HG03060 (cell line): ENCODE results near the gene FBLN2.

ENCODE experiments used
- ATAC-seq: cut with Tn5 transposase; IDR thresholded peaks from one replicate; pipeline ENCODE4 v1.9.1; 2021; ENCODE audit warnings: low read depth, moderate number of reproducible peaks; ENCODE audit not compliant: unreplicated experiment

FBLN2 gene

DNA sequence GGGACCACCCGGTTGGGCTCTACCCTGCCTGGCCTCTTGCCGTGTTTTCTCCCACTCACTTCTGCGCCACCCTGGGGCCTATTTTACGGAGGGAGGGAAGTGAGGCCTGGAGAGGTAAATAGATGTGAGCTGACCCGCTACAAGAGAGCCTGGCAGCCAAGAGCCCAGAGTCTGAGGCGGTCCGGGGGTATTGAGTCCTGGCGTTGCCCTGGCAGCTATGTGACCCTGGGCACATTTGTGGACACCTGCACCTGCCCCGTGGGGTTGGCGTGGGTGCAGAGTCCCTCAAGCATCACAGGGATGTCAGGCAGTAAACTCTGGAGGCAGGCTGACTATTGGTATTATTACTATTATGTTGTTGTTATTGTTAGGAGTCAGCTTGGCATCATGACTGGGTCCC lies 85.7 kb downstream of the FBLN2 start:
- no peak for ATAC-seq

DNA sequence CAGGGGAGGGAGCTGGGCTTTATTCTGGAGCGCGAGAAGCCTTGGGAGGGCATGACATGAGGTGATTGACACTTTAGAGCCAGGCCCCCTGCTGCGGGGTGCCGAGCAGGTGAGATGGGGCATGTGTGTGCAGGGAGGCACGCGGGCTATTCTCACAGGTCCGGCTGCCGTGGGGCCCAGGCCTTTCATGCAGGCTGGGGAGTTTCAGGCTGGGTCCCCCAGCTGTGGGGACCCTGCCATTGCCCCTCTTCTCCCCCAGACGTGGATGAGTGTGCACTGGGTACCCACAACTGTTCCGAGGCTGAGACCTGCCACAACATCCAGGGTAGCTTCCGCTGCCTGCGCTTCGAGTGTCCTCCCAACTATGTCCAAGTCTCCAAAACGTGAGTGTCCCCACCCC lies 87.3 kb downstream of the FBLN2 start:
- ATAC-seq = no peak

DNA sequence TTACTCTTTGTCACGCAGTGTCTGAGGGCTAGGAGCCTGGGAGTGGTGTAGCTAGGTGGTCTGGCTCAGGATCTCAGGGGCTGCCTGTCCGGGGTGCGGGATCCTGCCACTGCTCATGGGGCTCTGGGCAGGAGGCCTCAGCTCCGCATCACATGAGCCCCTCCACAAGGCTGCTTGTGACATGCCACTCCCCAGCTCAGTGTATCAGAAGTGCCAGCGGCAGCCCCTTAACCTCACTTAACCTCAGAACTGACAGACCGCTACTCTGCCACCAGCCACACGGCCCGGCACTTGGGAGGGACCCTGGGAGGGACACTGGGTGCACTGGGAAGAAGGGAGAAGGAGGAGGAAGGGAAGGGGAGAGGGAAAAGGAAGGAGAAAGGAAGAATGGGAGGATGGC lies 87.9 kb downstream of the FBLN2 start:
- ATAC-seq = no peak

DNA sequence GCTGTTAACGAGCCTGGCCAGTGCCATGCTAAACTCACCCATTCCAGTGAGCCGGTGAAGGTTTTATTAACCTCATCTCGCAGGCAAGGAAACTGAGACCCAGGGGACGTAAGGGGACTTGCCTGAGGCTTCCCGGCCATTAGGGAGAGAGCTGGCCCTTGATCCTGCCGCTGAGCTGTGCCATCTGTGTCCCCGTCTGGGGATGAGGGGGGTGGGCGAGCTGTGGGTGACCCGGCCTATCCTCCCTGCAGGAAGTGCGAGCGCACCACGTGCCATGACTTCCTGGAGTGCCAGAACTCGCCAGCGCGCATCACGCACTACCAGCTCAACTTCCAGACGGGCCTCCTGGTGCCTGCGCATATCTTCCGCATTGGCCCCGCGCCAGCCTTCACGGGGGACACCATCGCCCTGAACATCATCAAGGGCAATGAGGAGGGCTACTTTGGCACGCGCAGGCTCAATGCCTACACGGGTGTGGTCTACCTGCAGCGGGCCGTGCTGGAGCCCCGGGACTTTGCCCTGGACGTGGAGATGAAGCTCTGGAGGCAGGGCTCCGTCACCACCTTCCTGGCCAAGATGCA lies 88.5 kb downstream of the FBLN2 start:
- ATAC-seq = no peak

DNA sequence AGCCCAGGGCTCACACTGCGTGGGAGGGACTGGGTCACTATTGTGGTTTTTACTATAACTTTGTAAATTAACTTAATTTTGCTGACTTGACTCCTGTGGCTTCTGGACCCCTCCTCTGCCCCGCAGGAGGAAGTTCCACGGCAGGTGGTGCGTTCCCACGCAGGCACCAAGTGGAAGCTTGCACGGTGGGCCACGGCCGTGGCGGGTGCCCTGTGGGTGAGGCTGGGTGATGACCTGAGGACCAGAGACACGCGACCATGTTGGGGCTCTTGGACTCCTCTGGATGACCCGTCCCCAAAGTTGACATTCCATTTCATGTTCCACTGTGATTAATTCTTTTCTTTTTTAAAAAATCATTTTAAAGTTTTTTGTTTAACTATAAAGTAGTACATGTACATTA lies 89.0 kb downstream of the FBLN2 start:
- no peak for ATAC-seq

DNA sequence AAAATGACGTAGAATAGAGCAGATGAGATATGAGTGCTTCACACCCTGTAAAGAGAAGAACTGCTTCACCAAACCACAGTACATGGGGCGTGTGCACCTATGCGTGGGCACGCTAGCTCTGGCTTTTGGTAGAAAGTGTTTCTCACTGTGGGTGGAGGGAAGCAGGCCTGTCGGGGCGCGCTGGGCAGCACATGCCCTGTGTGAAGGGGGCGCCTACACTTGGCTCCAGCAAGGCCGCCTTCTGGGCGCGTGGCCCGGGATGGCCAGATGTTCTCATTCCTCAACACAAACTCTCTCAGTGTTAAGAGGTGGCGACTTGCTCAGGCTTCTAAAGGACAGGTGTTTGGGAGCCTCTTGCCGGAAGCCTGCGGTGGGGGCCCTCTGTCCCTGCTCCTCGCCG lies 90.0 kb downstream of the FBLN2 start:
- ATAC-seq = no peak

DNA sequence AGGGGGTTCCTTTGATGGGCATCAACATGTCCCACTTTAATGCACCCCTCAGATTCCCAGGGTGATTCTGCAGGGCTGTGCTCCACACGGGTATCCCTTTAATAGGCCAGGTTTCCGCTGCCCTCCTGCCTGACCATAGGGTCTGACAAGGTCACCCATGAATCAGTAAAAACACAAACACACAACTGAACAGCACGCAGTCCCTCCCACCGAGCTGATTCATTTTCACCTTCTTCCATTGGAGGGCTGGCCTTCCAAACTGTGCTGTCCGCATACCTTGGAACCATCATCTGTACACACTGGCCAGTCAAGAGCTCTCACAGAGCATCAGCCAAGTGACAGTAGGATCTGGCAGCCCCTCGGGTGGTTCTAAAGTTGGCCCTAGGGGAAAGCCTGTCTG lies 93.7 kb downstream of the FBLN2 start:
- no peak for ATAC-seq

DNA sequence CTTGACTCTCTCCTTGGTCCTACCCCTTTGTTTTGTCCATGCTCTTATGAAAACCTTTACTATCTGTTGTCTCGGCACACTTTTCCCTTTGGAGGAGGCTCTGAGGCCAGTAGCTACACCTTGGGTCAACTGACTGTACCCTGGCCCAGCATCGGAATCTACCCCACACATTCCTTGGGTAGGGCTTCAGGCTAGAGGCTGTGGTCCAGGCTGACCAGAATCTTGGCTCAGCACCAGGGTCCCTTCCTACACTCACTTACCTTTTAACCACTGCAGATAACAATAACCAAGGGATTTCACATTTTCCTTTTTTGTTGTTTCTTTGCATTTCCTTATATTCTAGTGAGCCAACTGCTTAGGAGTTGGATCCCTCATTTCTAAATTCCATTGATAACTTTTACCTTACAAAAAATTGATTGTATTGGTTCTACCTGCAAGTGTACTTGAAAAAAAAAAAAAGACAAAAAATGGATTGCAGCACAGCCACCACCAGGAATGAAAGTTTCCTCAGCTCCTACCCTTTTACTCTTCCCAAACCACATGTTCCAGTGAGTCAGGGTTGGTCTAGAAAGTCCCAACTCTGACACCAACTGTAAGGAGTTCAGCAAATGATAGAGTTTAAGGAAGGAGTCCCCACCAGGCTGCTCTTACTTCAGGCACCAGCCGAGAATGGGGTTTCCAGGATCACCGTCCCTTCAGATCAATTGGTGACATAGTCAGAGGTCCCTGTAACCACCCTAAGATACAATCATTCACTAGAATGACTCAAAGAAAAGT lies 95.6 kb downstream of the FBLN2 start:
- ATAC-seq = no peak

DNA sequence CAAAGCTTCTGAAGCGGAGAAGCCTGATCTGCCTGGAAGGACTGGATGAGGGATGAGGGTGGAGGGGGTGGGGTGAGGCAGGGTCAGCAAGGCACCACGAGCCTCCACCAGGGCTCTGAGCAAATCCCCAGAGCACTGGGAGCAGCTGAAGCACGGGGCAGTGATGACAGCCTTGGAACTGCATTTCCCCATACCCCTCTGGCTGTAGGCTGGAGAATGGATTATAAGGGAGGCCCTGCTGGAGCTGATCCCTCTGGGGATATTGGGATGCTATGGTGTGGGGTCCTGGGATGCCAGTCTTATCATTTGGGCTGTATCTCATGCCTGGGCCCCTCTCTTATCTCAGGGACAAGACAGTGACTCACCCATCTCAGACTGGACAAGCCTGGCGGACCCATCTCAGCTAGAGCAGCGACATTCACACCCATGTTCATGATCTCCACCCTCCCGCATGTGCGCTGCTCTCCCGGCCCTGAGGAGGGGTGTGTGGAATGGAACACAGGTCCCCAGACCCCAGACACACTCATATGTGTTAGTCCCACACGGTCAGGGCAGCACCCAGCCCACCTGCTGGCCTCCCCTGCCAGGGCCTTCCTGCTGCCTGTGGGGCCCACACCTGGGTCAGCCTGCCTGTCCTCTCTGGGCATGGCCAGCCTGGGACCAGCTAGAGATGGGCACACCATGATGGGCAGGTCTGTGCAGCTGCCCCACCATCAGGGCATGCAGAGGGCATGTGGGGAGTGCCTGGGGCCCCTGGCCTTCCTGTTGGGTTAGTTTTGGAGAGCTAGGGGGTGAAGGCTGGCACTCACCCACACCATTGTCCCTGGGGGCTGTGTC lies 97.1 kb downstream of the FBLN2 start:
- ATAC-seq = no peak

DNA sequence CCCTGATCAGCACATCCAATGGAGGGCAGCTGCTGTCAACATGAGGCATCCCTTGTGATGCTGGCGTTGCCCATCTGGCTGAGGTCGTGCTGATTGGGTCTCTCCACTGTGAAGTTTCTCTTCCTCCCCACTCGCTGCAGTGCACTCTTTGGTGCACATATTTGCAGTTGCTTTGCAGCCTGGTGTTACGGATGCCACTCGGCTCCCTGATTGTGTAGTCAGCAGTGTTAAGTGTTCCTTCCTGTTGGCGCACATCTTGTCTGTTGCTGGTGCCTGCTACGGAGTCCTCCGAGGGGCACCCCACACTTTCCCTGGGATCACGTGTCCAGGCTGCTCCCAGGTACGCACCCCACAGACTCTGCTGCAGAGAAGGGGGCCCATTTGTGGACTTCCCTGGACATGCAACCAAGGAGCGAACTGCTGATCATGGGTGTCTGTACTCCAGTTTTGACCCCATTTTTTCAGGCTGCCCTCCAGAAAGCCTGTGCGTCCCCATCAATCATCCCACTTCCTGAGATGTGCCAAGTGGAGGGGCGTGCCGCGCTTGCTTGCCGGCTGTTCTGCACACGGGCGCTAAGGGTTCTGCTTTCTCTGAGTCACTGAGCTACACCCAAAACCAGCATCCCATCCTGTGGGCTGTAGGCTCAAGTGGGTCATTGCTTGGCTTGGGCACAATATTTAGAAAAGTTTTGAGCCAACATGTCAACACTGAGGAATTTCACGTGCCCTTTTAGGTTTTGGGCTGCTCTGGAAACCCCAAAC lies 98.6 kb downstream of the FBLN2 start:
- ATAC-seq = no peak

DNA sequence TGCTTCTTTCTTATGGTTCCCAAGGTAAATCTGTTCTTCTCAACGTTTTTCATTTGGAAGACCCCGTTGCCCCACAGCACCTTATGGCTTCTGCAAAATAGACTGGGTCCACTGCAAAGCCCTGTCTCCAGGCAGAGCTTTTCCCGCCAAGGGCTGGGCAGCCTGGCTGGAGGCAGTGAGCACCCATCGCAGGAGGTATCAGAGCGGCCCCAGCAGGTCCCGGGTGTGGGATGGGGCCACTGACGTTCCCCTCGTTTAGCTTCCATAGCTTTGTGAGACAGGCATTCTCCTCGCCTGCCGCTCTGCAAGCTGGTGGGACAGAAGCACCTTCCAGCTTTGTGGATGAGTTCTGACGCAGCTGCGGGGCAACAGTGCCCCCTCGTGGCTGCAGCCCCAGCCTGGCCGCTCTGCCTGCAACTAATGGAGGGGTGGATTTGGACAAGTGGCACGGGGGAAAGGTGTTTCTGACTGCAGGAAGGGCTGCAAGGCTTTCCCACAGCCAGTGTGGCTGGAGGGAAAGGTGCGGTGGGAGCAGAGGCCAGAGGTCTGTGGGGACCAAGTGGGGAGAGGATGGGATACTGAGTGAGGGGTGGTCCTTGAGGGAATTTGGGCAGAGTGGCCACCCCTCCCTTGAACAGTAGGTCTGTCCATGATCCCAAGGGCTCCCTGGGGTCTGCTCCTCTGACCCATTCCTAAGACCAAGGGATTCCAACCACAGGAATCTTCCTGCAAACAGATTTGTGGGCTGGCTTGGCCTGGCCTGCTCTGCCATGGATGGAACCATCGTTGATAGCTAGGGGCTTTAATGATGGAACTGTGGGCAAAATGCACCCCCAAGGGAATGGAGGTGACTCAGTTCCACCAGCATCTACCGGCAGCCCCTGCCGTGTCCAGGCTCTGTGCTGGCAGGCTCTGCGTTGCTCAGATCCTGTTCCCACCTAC lies 99.4 kb downstream of the FBLN2 start:
- no peak for ATAC-seq

DNA sequence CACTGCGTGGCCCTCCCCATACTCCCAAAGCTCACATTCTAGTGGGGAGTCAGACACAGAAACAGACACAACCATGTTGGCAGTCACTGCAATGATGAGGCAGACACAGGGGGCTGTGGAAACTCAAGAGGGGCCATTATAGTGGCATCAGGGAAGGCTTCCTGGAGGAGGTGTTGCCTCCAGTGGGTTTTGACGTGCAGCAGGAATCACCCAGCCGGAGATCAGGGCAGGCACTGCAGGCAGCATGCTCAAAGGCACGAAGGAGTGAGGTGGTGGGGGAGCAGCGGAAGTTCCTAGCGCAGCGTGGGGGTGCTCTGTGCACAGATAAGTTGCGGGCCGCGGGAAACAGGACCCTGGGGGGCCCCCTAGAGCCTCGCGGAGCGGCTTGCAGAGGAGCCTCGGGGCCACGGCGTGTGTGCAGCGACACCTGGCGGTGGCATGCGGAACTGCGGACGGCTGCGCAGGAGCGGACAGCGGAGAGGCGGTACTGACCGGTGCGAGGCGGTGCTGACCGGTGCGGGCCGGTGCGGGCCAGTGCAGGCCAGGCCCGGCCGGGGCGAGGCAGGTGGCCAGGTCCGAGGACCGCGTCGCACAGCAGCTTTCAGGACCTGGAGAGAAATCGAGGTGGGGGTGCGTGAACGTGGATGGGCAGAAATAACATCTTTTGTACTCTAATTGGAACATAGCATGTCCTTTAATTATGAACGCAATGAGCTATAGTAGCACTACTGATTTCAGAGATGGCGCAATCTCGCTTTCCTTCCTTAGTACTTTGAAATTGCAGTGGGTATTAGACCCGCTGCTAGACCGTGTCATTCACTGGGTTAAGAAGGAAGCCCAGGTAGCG lies 101.5 kb downstream of the FBLN2 start:
- ATAC-seq = no peak

DNA sequence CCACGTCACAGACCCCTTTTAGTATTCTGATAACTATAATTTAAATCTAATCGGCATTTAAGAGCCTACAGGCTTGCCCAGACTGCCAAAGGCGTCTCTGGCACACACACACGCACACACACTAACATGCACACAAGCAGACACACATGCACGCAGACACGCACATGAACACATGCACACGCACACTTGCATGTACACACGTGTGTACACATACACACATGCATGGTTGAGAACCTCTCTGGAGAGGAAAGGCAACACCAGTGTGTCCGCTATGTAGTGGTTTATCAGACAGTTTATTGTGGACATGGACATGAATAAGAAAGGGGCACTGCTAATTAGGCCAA lies 102.1 kb downstream of the FBLN2 start:
- ATAC-seq = no peak

DNA sequence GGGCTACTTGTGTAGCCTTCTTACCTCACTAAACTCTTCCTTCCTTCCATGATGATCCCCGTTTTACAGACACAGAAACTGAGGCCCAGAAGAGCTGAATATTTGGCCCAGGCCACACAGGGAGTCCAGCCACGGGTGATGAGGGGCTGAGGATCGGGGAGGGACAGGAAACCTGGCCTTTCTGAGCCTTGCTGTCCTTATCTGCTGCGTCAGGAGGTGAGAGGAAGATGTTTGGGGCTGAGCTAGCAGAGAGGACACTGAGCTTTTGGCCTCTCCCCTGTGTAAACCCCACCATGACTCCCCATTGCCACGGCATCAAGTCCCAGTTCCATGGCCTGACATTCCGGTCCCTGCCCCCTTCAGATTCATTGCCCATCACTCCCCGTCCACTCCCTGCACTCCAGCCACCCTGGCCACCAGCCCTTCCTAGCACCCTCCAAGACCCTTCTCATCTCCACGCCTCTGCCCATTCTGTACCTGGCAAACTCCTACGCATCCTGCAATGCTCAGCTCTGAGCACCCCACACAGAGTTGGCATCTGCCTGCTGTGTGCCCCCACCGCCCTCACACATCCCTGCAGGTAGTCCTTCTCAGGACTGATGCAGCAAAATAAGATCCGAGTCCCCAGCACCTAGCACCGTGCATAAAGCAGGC lies 103.0 kb downstream of the FBLN2 start:
- no peak for ATAC-seq

DNA sequence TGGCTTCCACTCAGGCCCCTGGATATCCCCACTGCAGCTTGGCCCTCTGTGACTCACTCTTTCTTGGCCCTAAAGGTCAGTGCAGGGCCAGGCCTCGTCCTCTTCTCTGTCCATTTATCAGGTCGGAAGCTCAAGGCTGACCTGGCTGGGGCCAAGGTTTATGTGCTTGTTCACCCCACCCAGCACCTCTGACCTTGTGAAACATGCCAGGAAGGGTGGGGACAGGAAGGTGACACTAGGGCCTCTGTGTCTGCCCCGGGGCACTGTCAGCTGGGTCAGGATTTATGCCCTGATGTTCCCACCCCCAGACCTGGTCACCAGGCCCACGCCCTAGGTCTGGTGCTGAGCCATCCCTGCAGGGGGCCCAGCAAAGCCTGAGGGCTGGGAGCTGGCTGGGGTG lies 103.8 kb downstream of the FBLN2 start:
- ATAC-seq = no peak

DNA sequence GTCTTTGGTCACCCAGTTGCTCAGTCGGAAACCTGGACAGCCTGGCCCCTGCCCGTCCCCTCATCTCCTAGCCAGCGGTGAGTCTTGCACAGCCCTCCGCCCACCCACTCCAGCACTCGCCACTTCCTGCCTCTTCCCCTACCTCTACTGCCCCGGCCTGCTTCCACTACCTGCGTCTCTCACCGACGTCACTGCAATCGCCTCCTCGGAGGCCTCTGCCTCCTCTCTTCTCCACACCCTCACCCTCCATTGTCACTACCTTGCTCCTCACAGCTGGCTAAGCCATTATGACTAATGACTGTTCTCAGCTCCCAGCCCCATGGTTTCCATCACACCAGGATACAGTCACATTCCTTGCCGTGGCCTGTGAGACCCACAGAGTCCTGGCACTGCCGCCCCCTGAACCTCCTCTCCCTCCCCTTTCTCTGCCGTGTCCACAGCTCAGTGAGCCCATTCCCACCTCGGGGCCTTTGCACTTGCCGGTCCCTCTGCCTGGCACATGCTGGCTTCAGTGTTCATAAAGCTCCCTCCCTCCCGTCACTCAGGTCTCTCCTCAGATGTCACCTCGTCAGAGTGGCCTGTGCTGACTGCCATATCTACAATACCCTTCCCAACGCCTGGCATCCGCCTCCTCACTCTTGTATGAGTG lies 104.8 kb downstream of the FBLN2 start:
- no peak for ATAC-seq

DNA sequence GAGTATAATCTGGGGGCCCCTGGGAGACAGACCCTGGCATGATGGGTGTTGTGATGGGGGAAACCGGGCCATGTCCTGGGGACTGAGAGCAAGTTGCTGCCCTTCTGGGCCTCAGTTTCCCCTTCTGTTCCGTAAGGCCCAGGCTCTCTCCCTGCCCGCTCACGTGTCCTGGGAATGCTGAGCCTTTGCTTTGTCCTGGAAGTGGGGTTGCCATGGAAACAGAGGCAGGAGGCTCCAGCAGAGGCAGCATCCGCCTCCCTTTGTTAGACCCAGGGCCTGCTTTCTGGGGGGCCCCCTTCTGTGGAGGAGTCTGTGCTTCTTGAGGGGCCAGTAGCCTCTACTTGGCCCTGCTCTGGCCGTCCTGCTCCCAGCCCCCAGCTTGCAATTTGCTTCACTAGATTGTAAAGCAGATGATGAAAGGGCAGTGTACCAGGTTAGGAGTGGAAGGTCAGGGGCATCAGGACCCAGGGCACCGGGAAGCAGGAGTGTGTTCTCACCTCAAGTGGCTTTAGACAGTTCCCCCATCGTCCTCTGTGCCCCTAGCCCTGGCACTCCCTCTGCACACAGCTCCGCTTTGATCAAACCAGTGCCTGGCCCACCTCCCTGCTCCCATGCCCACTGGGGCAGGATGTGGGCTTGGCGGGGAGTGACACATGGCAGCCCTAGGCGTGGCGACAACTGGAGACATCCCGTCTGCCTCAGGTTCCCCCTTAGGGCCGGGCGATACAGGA lies 105.6 kb downstream of the FBLN2 start:
- ATAC-seq = no peak
